GM12891 (cell line): ENCODE data around the gene UROS.

Experiments
- POLR2A ChIP-seq: IDR thresholded peaks from 2 replicates; pipeline ENCODE4 v1.6.1; 2011; ENCODE audit warnings: low read depth, low read length, control low read depth
- POLR2AphosphoS5 ChIP-seq: IDR thresholded peaks from 2 replicates; pipeline ENCODE4 v1.6.1; 2011; ENCODE audit warnings: low read depth, low read length, control low read depth
- POU2F2 ChIP-seq: IDR thresholded peaks from 2 replicates; pipeline ENCODE4 v1.6.1; 2011; ENCODE audit warnings: low read depth, mild to moderate bottlenecking, control low read depth, low read length, moderate library complexity
- SPI1 ChIP-seq: IDR thresholded peaks from 2 replicates; pipeline ENCODE4 v1.6.1; 2011; ENCODE audit warnings: low read depth, low read length, control low read depth
- TAF1 ChIP-seq: IDR thresholded peaks from 2 replicates; pipeline ENCODE4 v1.6.1; 2011; ENCODE audit warnings: low read depth, low read length, control low read depth

- no peak for TF ChIP-seq POLR2A
- TF ChIP-seq POLR2AphosphoS5, result no peak
- TF ChIP-seq TAF1, result no peak
- no peak for TF ChIP-seq SPI1
- TF ChIP-seq POU2F2, result no peak
Observed at GRCh38 chr10:125739994-125740679, 82.9 kb downstream of the UROS start.
